Endometrial microvascular endothelial cells (primary cell): ENCODE data around the gene BICDL2. TPM values are rescaled to one million over a fixed set of nuclear protein-coding genes. Genes with fewer than 3 reads are reported as not detected.

Experiments
- in situ Hi-C: cut with HindIII; loops from 2 replicates; pipeline ENCODE4 v1.10.0; 2017; ENCODE audit warnings: low sequenced_read_pairs, low pct_unique_long_range_greater_than_20kb; ENCODE audit errors: inconsistent ontology term
- total RNA-seq: library from RNA; depleted of rRNA; stranded (reverse); fragments of >200 nt; gene quantifications from one replicate; pipeline ENCODE4 v1.2.3, GENCODE V29; 2015; ENCODE audit errors: inconsistent ontology term

Gene BICDL2
- total RNA-seq, 1 donor from 2014 or later, result not detected

GRCh38 chr16:3017794-3018506, 18.8 kb downstream of the BICDL2 start, which contains the start of gene CLDN6:
CLDN6 (minus strand) TSS chr16:3018183; CDS start chr16:3016021, 2,162 bp downstream.
- in situ Hi-C loops, result no loop called here

GRCh38 chr16:3017344-3017743, 19.4 kb downstream of the BICDL2 start:
- in situ Hi-C loops, result no loop called here

- in situ Hi-C loops, result no loop called here
Measured at GRCh38 chr16:3015865-3016521, 20.8 kb downstream of the BICDL2 start.

GRCh38 chr16:3014971-3015370, 21.8 kb downstream of the BICDL2 start:
- in situ Hi-C loops, result no loop called here

GRCh38 chr16:3013998-3014690, 22.6 kb downstream of the BICDL2 start:
- in situ Hi-C loops, result no loop called here

GRCh38 chr16:3013491-3013951, 23.2 kb downstream of the BICDL2 start:
- in situ Hi-C loops, result no loop called here

- in situ Hi-C loops, result no loop called here
Measured at GRCh38 chr16:3012828-3013420, 23.8 kb downstream of the BICDL2 start, which contains the start of gene CLDN9. CLDN9 (plus strand) TSS chr16:3012923; CDS start chr16:3013363, 440 bp downstream.

GRCh38 chr16:3012246-3012645, 24.5 kb downstream of the BICDL2 start:
- in situ Hi-C loops, result no loop called here

- in situ Hi-C loops, result no loop called here
Measured at GRCh38 chr16:3010510-3010909, 26.2 kb downstream of the BICDL2 start.

- in situ Hi-C loops, result no loop called here
Measured at GRCh38 chr16:3009568-3010390, 27.0 kb downstream of the BICDL2 start.

GRCh38 chr16:3008690-3009037, 28.1 kb downstream of the BICDL2 start:
- in situ Hi-C loops, result no loop called here

- in situ Hi-C loops, result no loop called here
Measured at GRCh38 chr16:3007957-3008689, 28.6 kb downstream of the BICDL2 start.

- in situ Hi-C loops, result no loop called here
Measured at GRCh38 chr16:3007059-3007956, 29.4 kb downstream of the BICDL2 start.

GRCh38 chr16:3004781-3005284, 31.9 kb downstream of the BICDL2 start:
- in situ Hi-C loops, result no loop called here

GRCh38 chr16:3004319-3004718, 32.4 kb downstream of the BICDL2 start:
- in situ Hi-C loops, result no loop called here

GRCh38 chr16:3003582-3004270, 33.0 kb downstream of the BICDL2 start:
- in situ Hi-C loops, result no loop called here
